AG10803 (cell line): ENCODE data around the gene TAF3.
A peak's percentile ranks its signal among the peaks of the same experiment; 100 is the strongest.

Experiments
- DNase-seq: peaks from one replicate; pipeline ENCODE4 v3.0.0; 2010; ENCODE audit warnings: low read depth
- H3K4me3 ChIP-seq: 2 replicates; pipeline ENCODE4 v1.5.1; 2011; ENCODE audit warnings: mild to moderate bottlenecking, low read length, control low read depth
- CTCF ChIP-seq: conservative IDR thresholded peaks from 2 replicates; pipeline ENCODE4 v1.5.1; 2011; ENCODE audit warnings: mild to moderate bottlenecking, low read length, control low read depth, inconsistent platforms

Gene TAF3

GRCh38 chr10:7906128-7906527 lies 87.8 kb downstream of the TAF3 start:
- DNase-seq, result no peak
- H3K4me3 ChIP-seq, result no peak overlapping the region
- TF ChIP-seq CTCF, result no peak

- no peak for TF ChIP-seq CTCF
- no peak for DNase-seq
- no peak overlapping the region for H3K4me3 ChIP-seq
Observed at GRCh38 chr10:7908541-7909210, 90.4 kb downstream of the TAF3 start.

GRCh38 chr10:7913126-7913872 lies 95.0 kb downstream of the TAF3 start:
- no peak overlapping the region for H3K4me3 ChIP-seq
- DNase-seq, result no peak
- TF ChIP-seq CTCF, result no peak

- TF ChIP-seq CTCF, result no peak
- peak; percentile 25 for DNase-seq
- H3K4me3 ChIP-seq, result no peak overlapping the region
Observed at GRCh38 chr10:7915923-7916536, 97.7 kb downstream of the TAF3 start.

- TF ChIP-seq CTCF, result no peak
- no peak overlapping the region for H3K4me3 ChIP-seq
- no peak for DNase-seq
Observed at GRCh38 chr10:7917736-7918135, 99.4 kb downstream of the TAF3 start.

- DNase-seq, result no peak
- no peak overlapping the region for H3K4me3 ChIP-seq
Observed at GRCh38 chr10:7922707-7923106, 104.4 kb downstream of the TAF3 start.

More at GRCh38 chr10:7922707-7923106, 104.4 kb downstream of the TAF3 start:
- no peak for TF ChIP-seq CTCF
